Renal cortex interstitium (tissue), 11 donors: ENCODE data around the gene ORM2. TPM values are rescaled to one million over a fixed set of nuclear protein-coding genes. Genes with fewer than 3 reads are reported as not detected.
A peak's percentile ranks its signal among the peaks of the same experiment; 100 is the strongest.

Experiments
- DNase-seq, 11 donors: peaks; one replicate each; pipeline ENCODE4 v3.0.0-alpha.2; 2013; ENCODE audit warnings: low read depth in 9 of 11, low spot score in 4 of 11; ENCODE audit errors: extremely low read depth in 1 of 11
- polyA plus RNA-seq, 3 donors: library from polyadenylated mRNA; unstranded; fragments of 120-200 nt; gene quantifications; one replicate each; pipeline ENCODE4 v1.2.1, GENCODE V29; 2013; ENCODE audit not compliant: insufficient read length in 3 of 3

The ORM2 gene
- polyA plus RNA-seq, 3 donors = not detected

- DNase-seq = no peak
Observed at GRCh38 chr9:114342755-114343440, 13.2 kb downstream of the ORM2 start.

- no peak for DNase-seq
Observed at GRCh38 chr9:114343471-114344187, 14.0 kb downstream of the ORM2 start.

GRCh38 chr9:114344188-114344566, 14.5 kb downstream of the ORM2 start:
- DNase-seq = no peak

GRCh38 chr9:114344692-114345091, 15.0 kb downstream of the ORM2 start:
- DNase-seq = no peak

- DNase-seq = no peak
Observed at GRCh38 chr9:114345493-114346065, 15.9 kb downstream of the ORM2 start.

- no peak for DNase-seq
Observed at GRCh38 chr9:114346146-114346545, 16.5 kb downstream of the ORM2 start.

GRCh38 chr9:114347675-114348074, 18.0 kb downstream of the ORM2 start:
- no peak for DNase-seq

GRCh38 chr9:114348261-114348905, 18.7 kb downstream of the ORM2 start:
- no peak for DNase-seq

GRCh38 chr9:114348906-114349482, 19.3 kb downstream of the ORM2 start:
- DNase-seq = peak in 9 of 11 donors; percentile 26 to 65 (median 54)

- no peak for DNase-seq
Observed at GRCh38 chr9:114349713-114350480, 20.2 kb downstream of the ORM2 start.

- no peak for DNase-seq
Observed at GRCh38 chr9:114350636-114351401, 21.1 kb downstream of the ORM2 start.

- no peak for DNase-seq
Observed at GRCh38 chr9:114351932-114352331, 22.3 kb downstream of the ORM2 start.

GRCh38 chr9:114355821-114356220, 26.2 kb downstream of the ORM2 start:
- DNase-seq = no peak

- DNase-seq = no peak
Observed at GRCh38 chr9:114356792-114357191, 27.1 kb downstream of the ORM2 start.

- DNase-seq = no peak
Observed at GRCh38 chr9:114357360-114357759, 27.7 kb downstream of the ORM2 start.

GRCh38 chr9:114357911-114358328, 28.3 kb downstream of the ORM2 start:
- DNase-seq = no peak

- no peak for DNase-seq
Observed at GRCh38 chr9:114359801-114360200, 30.1 kb downstream of the ORM2 start.

- DNase-seq = no peak
Observed at GRCh38 chr9:114361542-114361941, 31.9 kb downstream of the ORM2 start.
